ENCODE data around the gene KIF1A.

KIF1A gene

DNA sequence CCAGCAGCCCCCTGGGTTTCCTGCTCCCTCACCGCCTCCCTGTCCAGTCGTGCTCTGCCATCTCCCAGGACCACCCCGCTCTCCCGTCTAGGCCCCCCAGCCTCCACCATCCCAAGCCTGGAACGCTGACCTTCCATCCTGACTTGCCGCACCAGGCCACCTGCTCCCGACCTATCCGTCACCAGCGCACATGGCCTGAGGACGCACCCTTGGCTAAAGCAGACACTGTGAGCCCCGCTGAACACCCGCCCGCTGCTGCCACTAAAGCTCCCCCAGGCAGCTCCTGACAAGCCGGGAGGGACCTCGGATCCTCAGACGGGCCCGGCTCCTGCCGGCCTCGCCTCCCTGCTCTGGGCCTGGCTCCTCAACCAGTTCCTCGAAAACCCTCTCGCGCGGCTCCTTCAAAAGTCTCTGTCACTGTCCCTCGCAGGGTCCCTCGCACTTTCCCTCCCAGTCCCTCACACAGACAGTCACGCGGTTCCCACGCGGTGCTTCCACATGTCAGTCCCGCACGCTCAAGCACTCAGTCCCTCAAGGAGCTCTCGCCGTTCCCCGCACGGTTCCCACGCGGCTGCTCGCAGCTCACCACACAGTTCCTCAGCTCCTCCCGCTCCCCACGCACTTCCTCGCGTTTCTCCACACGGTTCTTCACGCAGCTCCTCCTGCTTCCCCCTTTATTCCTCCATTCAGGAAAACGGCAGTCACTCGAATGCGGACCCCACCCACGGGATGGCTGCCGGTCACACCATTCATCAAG lies 42.4 kb downstream of the KIF1A start:
- no peaks in the 10 kb centered on the region for H3K9me3 ChIP-seq (ENCODE audit: control insufficient read depth, insufficient read depth, low read length)
- H3K27me3 ChIP-seq (ENCODE audit: control insufficient read depth, insufficient read depth, low read length): no peaks in the 10 kb centered on the region
- H3K36me3 ChIP-seq (ENCODE audit: control insufficient read depth, insufficient read depth, low read length): peaks cover 46% of the 10 kb centered on the region

DNA sequence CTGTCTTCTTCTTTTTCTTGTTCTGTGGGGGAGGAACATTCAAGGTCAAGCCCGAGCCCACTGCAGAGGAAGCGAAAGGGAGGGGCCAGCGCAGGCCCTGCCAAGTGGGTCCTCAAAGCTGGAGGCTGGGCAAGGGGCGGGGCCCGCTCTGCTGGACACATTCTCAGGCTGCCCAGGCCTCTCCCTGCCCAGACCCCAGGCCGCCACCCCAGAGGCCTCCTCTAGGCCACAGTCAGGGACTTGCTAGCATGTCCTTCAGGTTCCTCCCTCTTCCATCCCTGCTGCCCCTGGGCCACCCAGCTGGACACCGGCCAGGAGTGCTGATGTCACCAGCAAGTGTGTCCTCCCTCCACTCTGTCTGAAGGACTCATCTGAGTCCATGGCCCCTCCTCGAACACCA lies 44.1 kb downstream of the KIF1A start:
- H3K4me1 ChIP-seq (ENCODE audit: control insufficient read depth, insufficient read depth, low read length): no peaks in the 10 kb centered on the region
- no peaks in the 10 kb centered on the region for H3K27me3 ChIP-seq (ENCODE audit: control insufficient read depth, insufficient read depth, low read length)
- H3K36me3 ChIP-seq (ENCODE audit: control insufficient read depth, insufficient read depth, low read length): peaks cover 51% of the 10 kb centered on the region
- H3K9ac ChIP-seq (ENCODE audit: low read depth, low read length): no peak overlapping the region
- H3K4me3 ChIP-seq (ENCODE audit: low read depth, low read length): no peak overlapping the region
- no peaks in the 10 kb centered on the region for H3K9me3 ChIP-seq (ENCODE audit: control insufficient read depth, insufficient read depth, low read length)

More for the DNA sequence above, 42.4 kb downstream of the KIF1A start:
- Histone ChIP-seq H3K9ac (ENCODE audit: low read depth, low read length) (no peak overlapping the region), H3K4me1 (ENCODE audit: control insufficient read depth, insufficient read depth, low read length) (no peaks in the 10 kb centered on the region), H3K4me3 (ENCODE audit: low read depth, low read length) (no peak overlapping the region)

DNA sequence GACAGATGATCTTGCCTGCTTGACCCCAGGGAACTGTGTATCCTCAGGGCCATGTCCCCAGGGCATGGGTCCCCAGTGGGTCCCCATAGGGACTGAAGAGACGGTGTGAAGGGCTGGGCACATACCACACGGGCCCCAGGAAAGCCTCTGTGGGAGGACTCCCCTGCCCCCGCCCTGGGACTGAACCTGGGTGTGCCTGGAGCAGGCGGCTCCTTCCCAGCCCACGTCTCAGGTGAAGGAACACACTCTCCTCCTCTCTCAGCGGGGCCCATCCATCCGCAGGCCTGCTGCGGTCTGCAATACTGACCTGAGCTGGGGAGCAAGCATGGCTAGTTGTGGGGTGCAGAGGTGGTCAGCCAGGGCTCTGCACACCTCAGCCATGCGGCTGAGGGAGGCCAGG lies 45.2 kb downstream of the KIF1A start:
- Histone ChIP-seq H3K9me3 (ENCODE audit: control insufficient read depth, insufficient read depth, low read length) (no peaks in the 10 kb centered on the region), H3K9ac (ENCODE audit: low read depth, low read length) (no peak overlapping the region), H3K4me3 (ENCODE audit: low read depth, low read length) (no peak overlapping the region), H3K36me3 (ENCODE audit: control insufficient read depth, insufficient read depth, low read length) (peaks cover 62% of the 10 kb centered on the region), H3K27me3 (ENCODE audit: control insufficient read depth, insufficient read depth, low read length) (no peaks in the 10 kb centered on the region), H3K4me1 (ENCODE audit: control insufficient read depth, insufficient read depth, low read length) (no peaks in the 10 kb centered on the region)

DNA sequence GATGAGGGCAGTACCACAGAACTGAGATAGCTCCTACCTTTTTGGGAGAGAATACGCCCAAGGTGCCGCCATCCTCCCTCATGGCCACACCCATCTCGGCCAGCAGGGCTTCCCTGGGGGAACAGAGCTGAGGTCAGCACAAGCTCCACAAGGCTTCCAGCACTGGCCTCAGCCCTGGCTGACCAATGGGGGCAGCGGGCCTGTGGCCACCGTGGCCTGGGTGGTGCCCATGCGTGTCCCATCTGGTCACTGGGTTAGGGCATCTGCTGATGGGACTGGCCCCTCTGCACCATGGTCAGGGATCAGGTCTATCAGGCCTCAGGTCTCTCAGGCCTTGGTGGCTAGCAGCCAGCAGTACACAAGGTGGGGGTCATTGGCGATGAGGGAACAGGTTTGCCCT lies 50.9 kb downstream of the KIF1A start:
- Histone ChIP-seq H3K9ac (ENCODE audit: low read depth, low read length) (no peak overlapping the region), H3K4me1 (ENCODE audit: control insufficient read depth, insufficient read depth, low read length) (no peaks in the 10 kb centered on the region), H3K4me3 (ENCODE audit: low read depth, low read length) (no peak overlapping the region), H3K9me3 (ENCODE audit: control insufficient read depth, insufficient read depth, low read length) (no peaks in the 10 kb centered on the region), H3K27me3 (ENCODE audit: control insufficient read depth, insufficient read depth, low read length) (no peaks in the 10 kb centered on the region), H3K36me3 (ENCODE audit: control insufficient read depth, insufficient read depth, low read length) (peaks cover 93% of the 10 kb centered on the region)

DNA sequence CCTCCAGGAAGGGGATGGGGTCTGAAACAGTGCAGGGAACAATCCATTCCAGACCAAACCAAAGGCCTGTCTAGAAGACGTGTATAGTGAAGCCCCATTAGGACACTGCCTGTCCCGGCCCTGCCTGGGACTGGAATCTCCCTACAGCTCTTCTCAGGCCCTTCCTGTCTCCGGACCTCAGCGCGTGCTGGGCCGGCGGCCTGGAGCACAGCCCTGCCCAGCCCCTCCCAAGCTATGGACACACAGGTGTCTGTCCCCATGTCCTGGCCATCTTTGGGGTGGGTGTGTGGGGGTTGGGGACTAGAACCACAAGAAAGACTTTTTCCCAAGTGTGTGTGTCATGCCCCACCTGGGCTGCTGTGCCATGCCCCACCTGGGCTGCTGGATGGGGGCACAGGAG lies 51.8 kb downstream of the KIF1A start:
- Histone ChIP-seq H3K27me3 (ENCODE audit: control insufficient read depth, insufficient read depth, low read length) (no peaks in the 10 kb centered on the region), H3K4me3 (ENCODE audit: low read depth, low read length) (no peak overlapping the region), H3K36me3 (ENCODE audit: control insufficient read depth, insufficient read depth, low read length) (peaks cover 93% of the 10 kb centered on the region), H3K9ac (ENCODE audit: low read depth, low read length) (no peak overlapping the region), H3K9me3 (ENCODE audit: control insufficient read depth, insufficient read depth, low read length) (no peaks in the 10 kb centered on the region), H3K4me1 (ENCODE audit: control insufficient read depth, insufficient read depth, low read length) (no peaks in the 10 kb centered on the region)

DNA sequence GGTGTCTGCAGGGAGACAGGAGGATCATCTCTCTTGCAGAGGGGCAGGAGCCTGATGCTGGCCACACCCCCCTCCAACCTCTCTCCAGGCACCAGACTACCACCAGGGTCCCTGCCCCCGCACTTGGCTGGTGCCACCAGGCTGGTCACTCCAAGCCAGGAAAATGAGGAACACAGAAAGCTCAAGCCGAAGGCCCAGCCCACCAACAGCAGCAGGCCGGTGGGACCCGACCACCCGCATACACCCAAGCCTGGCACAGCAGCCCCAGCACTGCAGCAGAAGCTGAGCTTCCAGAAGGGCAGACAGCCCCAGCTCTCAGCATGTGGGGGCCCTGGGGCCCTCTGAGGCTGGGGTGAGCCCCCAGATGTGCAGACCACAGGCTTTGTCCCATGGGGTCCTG lies 52.7 kb downstream of the KIF1A start:
- Histone ChIP-seq H3K36me3 (ENCODE audit: control insufficient read depth, insufficient read depth, low read length) (peaks cover 87% of the 10 kb centered on the region), H3K9ac (ENCODE audit: low read depth, low read length) (no peak overlapping the region), H3K4me3 (ENCODE audit: low read depth, low read length) (no peak overlapping the region), H3K9me3 (ENCODE audit: control insufficient read depth, insufficient read depth, low read length) (no peaks in the 10 kb centered on the region), H3K27me3 (ENCODE audit: control insufficient read depth, insufficient read depth, low read length) (no peaks in the 10 kb centered on the region), H3K4me1 (ENCODE audit: control insufficient read depth, insufficient read depth, low read length) (no peaks in the 10 kb centered on the region)

DNA sequence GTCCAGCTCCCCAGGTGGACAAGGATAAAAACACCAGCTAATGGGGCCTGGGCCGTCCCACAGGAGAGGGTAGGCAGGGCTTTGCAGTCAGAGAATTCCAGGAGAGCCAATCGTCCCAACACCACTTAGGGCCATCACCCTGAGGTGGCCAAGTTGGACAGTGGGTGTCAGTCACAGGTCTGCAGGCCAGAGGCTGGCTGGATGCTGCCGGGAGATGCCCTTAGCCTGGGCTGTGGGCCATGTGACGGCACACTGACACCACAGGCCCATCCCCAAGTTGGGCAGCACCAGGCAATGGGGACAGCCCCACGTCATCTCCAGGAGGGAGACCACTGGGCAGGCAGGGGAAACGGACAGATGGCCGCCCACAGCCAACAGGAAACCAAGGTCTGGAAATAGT lies 53.9 kb downstream of the KIF1A start:
- H3K4me3 ChIP-seq (ENCODE audit: low read depth, low read length): no peak overlapping the region
- no peak overlapping the region for H3K9ac ChIP-seq (ENCODE audit: low read depth, low read length)
- no peaks in the 10 kb centered on the region for H3K4me1 ChIP-seq (ENCODE audit: control insufficient read depth, insufficient read depth, low read length)
- no peaks in the 10 kb centered on the region for H3K27me3 ChIP-seq (ENCODE audit: control insufficient read depth, insufficient read depth, low read length)
- H3K9me3 ChIP-seq (ENCODE audit: control insufficient read depth, insufficient read depth, low read length): no peaks in the 10 kb centered on the region
- peaks cover 87% of the 10 kb centered on the region for H3K36me3 ChIP-seq (ENCODE audit: control insufficient read depth, insufficient read depth, low read length)

DNA sequence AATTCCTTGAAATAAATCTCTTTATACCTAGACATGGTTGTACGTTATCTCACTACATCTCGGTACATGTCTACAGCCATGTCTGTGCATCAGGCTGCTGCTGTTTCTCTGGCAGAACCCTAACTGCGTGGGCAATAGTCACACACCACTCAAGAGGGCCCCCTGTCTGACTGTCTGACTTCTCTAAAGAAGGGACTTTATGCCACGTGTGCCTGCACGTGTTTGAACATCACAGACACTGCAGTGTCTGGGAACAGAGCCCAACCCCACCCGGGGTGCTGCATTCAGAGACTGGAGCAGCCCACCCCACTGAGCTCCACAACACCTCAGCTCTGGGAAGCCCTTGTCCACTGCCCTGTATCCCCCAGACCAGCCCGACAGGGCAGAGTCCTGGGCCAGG lies 55.0 kb downstream of the KIF1A start:
- Histone ChIP-seq H3K9me3 (ENCODE audit: control insufficient read depth, insufficient read depth, low read length) (no peaks in the 10 kb centered on the region), H3K36me3 (ENCODE audit: control insufficient read depth, insufficient read depth, low read length) (peaks cover 86% of the 10 kb centered on the region), H3K4me3 (ENCODE audit: low read depth, low read length) (no peak overlapping the region), H3K27me3 (ENCODE audit: control insufficient read depth, insufficient read depth, low read length) (no peaks in the 10 kb centered on the region), H3K9ac (ENCODE audit: low read depth, low read length) (no peak overlapping the region), H3K4me1 (ENCODE audit: control insufficient read depth, insufficient read depth, low read length) (no peaks in the 10 kb centered on the region)

DNA sequence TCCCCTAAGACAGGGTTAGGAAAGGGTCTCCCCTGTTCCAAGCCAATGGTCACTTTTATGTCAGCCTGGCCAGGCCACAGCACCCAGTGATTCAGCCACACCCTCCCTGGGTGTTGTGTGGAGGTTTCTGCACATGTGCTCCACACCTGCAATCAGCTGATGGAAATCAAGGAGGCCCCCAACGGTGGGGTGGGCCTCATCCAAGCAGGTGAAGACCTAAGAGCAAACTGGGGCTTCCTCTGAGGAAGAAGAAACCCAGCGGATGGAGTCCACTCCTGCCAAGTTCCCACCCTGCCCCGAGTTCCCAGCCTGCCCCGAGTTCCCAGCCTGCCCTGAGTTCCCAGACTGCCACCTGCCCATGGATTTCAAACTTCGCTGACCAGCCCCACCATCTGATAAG lies 55.4 kb downstream of the KIF1A start:
- Histone ChIP-seq H3K4me3 (ENCODE audit: low read depth, low read length) (no peak overlapping the region), H3K9ac (ENCODE audit: low read depth, low read length) (no peak overlapping the region), H3K9me3 (ENCODE audit: control insufficient read depth, insufficient read depth, low read length) (no peaks in the 10 kb centered on the region), H3K36me3 (ENCODE audit: control insufficient read depth, insufficient read depth, low read length) (peaks cover 86% of the 10 kb centered on the region), H3K27me3 (ENCODE audit: control insufficient read depth, insufficient read depth, low read length) (no peaks in the 10 kb centered on the region), H3K4me1 (ENCODE audit: control insufficient read depth, insufficient read depth, low read length) (no peaks in the 10 kb centered on the region)

DNA sequence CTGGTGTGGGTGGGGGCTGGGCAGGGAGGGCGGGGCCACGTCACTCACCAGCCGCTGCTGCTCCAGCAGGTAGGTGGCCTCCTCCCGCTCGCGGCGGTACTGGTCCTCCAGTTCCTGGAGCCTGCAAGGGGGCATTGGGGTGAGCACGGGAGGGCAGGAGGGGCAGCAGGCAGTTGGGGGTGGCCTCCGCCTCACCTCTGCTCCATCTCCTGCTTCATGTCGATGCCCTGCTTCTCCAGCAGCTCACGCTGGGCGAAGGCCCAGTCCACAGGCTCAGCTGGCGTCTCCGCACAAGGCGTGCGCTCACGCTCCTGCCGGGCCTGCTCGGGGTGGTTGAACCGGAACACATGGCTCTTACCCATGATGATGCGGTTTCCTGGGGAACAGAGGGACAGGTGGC lies 57.0 kb downstream of the KIF1A start:
- Histone ChIP-seq H3K9ac (ENCODE audit: low read depth, low read length) (no peak overlapping the region), H3K4me3 (ENCODE audit: low read depth, low read length) (no peak overlapping the region), H3K36me3 (ENCODE audit: control insufficient read depth, insufficient read depth, low read length) (peaks cover 81% of the 10 kb centered on the region), H3K9me3 (ENCODE audit: control insufficient read depth, insufficient read depth, low read length) (no peaks in the 10 kb centered on the region), H3K27me3 (ENCODE audit: control insufficient read depth, insufficient read depth, low read length) (no peaks in the 10 kb centered on the region), H3K4me1 (ENCODE audit: control insufficient read depth, insufficient read depth, low read length) (no peaks in the 10 kb centered on the region)

DNA sequence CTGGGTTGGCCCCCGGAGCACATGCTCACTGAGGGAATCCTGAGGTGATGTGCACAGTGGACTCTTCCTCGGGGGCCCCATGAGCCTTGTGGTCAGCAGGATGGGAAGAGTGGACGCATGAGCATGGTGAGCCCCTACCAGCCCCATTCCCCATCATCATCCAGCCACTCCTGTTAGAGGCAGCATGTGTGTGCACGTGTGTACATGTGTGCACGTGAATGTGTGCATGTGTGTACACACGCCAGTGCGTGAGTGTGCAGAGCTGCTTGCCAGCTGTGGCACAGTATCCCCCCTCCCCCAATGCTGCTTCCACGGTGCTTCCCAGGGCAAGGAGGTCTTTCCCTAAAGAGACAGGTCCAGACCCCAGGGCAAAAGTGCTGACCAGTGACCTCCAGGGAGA lies 57.8 kb downstream of the KIF1A start:
- Histone ChIP-seq H3K9ac (ENCODE audit: low read depth, low read length) (no peak overlapping the region), H3K4me1 (ENCODE audit: control insufficient read depth, insufficient read depth, low read length) (no peaks in the 10 kb centered on the region), H3K4me3 (ENCODE audit: low read depth, low read length) (no peak overlapping the region), H3K9me3 (ENCODE audit: control insufficient read depth, insufficient read depth, low read length) (no peaks in the 10 kb centered on the region), H3K36me3 (ENCODE audit: control insufficient read depth, insufficient read depth, low read length) (peaks cover 83% of the 10 kb centered on the region), H3K27me3 (ENCODE audit: control insufficient read depth, insufficient read depth, low read length) (no peaks in the 10 kb centered on the region)

DNA sequence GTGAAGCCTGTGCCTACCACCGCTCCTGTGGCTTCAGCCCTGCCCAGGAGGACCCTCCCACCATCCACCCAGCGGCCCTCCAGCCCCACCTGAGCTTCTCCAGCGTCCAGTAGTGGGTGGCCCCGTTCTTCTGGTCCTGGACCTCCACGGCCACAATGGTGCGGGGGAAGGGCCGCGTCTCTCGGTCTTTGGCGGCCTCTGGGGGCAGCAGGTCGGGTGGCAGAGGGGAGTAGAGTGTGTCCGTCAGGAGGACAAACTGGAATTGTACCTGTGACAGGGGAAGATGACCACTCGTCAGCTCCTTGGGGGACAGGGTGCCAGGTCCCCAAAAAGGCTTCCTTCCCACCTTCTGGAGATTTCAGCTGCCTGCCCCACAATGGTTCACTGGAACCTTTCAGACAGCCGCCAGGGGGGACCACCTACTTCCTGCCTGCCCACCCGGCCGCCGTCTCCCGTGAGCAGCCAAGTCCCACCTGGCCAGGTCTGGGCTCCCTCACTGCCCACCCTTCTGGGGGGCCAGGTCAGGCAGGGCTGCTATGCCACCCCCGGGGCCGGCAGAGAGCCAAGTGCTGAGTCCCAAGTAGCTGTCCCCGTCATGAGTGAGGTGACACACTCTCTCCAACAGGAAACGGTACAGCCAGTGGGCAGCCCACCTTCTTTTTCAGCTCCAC lies 59.3 kb downstream of the KIF1A start:
- H3K4me1 ChIP-seq (ENCODE audit: control insufficient read depth, insufficient read depth, low read length): no peaks in the 10 kb centered on the region
- H3K36me3 ChIP-seq (ENCODE audit: control insufficient read depth, insufficient read depth, low read length): peaks cover 78% of the 10 kb centered on the region
- H3K9ac ChIP-seq (ENCODE audit: low read depth, low read length): no peak overlapping the region
- H3K27me3 ChIP-seq (ENCODE audit: control insufficient read depth, insufficient read depth, low read length): no peaks in the 10 kb centered on the region
- no peaks in the 10 kb centered on the region for H3K9me3 ChIP-seq (ENCODE audit: control insufficient read depth, insufficient read depth, low read length)
- H3K4me3 ChIP-seq (ENCODE audit: low read depth, low read length): no peak overlapping the region

All from iPS-15b (cell line).